Mesenchymal stem cell (in vitro differentiated cells and primary cell): ENCODE results near the gene PI4KA.
"Not testable (repeated sequence)": the region's sequence is repeated elsewhere in the genome, so short reads cannot be mapped to it uniquely, and the experiment has no call there.

Experiments
- DNase-seq: peaks from one replicate; pipeline ENCODE4 v3.0.0-alpha.2; 2013
- H2AFZ ChIP-seq: one replicate; pipeline ENCODE4 v1.6.1; 2013; ENCODE audit warnings: low read depth, mild to moderate bottlenecking, control low read depth, inconsistent platforms, low read length, moderate library complexity
- H2AK5ac ChIP-seq: 2 replicates; pipeline ENCODE4 v1.6.1; 2013; ENCODE audit warnings: low read length, moderate library complexity, mild to moderate bottlenecking, inconsistent platforms; ENCODE audit not compliant: severe bottlenecking
- H2BK120ac ChIP-seq: one replicate; pipeline ENCODE4 v1.6.1; 2013; ENCODE audit warnings: low read depth, mild to moderate bottlenecking, inconsistent platforms, low read length, moderate library complexity
- H2BK12ac ChIP-seq, 2 experiments: one replicate each; pipeline ENCODE4 v1.6.1; 2013; ENCODE audit warnings: inconsistent platforms in 2 of 2, low read length in 2 of 2, mild to moderate bottlenecking in 2 of 2, moderate library complexity in 2 of 2, control low read depth in 1 of 2
- H2BK15ac ChIP-seq: one replicate; pipeline ENCODE4 v1.6.1; 2013; ENCODE audit warnings: mild to moderate bottlenecking, low read depth, inconsistent platforms; ENCODE audit not compliant: poor library complexity, severe bottlenecking
- H2BK5ac ChIP-seq: 2 replicates; pipeline ENCODE4 v1.6.1; 2013; ENCODE audit warnings: low read depth, mild to moderate bottlenecking, low read length, control low read depth, inconsistent platforms; ENCODE audit not compliant: poor library complexity, severe bottlenecking
- H3K14ac ChIP-seq, 2 experiments: one replicate each; pipeline ENCODE4 v1.6.1; 2013; ENCODE audit warnings: inconsistent platforms in 2 of 2, low read length in 2 of 2, control low read depth in 1 of 2, mild to moderate bottlenecking in 1 of 2, moderate library complexity in 1 of 2
- H3K18ac ChIP-seq, 2 experiments: one replicate each; pipeline ENCODE4 v1.6.1; 2013; ENCODE audit warnings: inconsistent platforms in 2 of 2, low read length in 2 of 2, control low read depth in 1 of 2, low read depth in 1 of 2, mild to moderate bottlenecking in 1 of 2
- H3K23ac ChIP-seq, 2 experiments: one replicate each; pipeline ENCODE4 v1.6.1; 2013; ENCODE audit warnings: inconsistent platforms in 2 of 2, low read length in 2 of 2, mild to moderate bottlenecking in 2 of 2, moderate library complexity in 2 of 2, control low read depth in 1 of 2
- H3K27ac ChIP-seq: 2 replicates; pipeline ENCODE4 v1.5.1; 2013; ENCODE audit warnings: mild to moderate bottlenecking, moderate library complexity, low read length, control low read depth, inconsistent platforms; ENCODE audit not compliant: poor library complexity, severe bottlenecking
- H3K27me3 ChIP-seq, 2 experiments: 2 replicates each; pipeline versions ENCODE4 v1.6.1 to v1.7.0; 2013; ENCODE audit warnings: low read length in 2 of 2, mild to moderate bottlenecking in 2 of 2, moderate library complexity in 2 of 2, control low read depth in 1 of 2, inconsistent platforms in 1 of 2; ENCODE audit not compliant: control insufficient read depth in 1 of 2, insufficient read depth in 1 of 2
- H3K36me3 ChIP-seq, 2 experiments: 2 replicates each; pipeline versions ENCODE4 v1.6.1 to v1.7.0; 2013; ENCODE audit warnings: low read length in 2 of 2, control low read depth in 1 of 2, inconsistent platforms in 1 of 2, low read depth in 1 of 2, mild to moderate bottlenecking in 1 of 2; ENCODE audit not compliant: insufficient read depth in 2 of 2, control insufficient read depth in 1 of 2
- H3K4ac ChIP-seq, 2 experiments: one replicate each; pipeline ENCODE4 v1.6.1; 2013; ENCODE audit warnings: inconsistent platforms in 2 of 2, low read length in 2 of 2, mild to moderate bottlenecking in 2 of 2, moderate library complexity in 2 of 2, control low read depth in 1 of 2, low read depth in 1 of 2
- H3K4me1 ChIP-seq: 2 replicates; pipeline ENCODE4 v1.6.1; 2013; ENCODE audit warnings: low read depth, low read length, control low read depth; ENCODE audit not compliant: control insufficient read depth, insufficient read depth
- H3K4me2 ChIP-seq: 2 replicates; pipeline ENCODE4 v1.6.1; 2013; ENCODE audit warnings: low read length, mild to moderate bottlenecking, inconsistent platforms; ENCODE audit not compliant: poor library complexity, severe bottlenecking
- H3K4me3 ChIP-seq, 2 experiments: 2 replicates each; pipeline versions ENCODE4 v1.5.1 to v1.7.0; 2013; ENCODE audit warnings: low read length in 2 of 2, mild to moderate bottlenecking in 2 of 2, control low read depth in 1 of 2, low read depth in 1 of 2; ENCODE audit not compliant: insufficient read depth in 1 of 2
- H3K79me1 ChIP-seq: replicated peaks from 2 replicates; pipeline ENCODE4 v1.6.1; 2013; ENCODE audit warnings: mild to moderate bottlenecking, control low read depth, low read length, inconsistent platforms; ENCODE audit not compliant: poor library complexity, severe bottlenecking
- H3K9ac ChIP-seq: 2 replicates; pipeline ENCODE4 v1.7.0; 2013; ENCODE audit warnings: mild to moderate bottlenecking, low read length, moderate library complexity
- H3K9me3 ChIP-seq: 2 replicates; pipeline ENCODE4 v1.7.0; 2013; ENCODE audit warnings: mild to moderate bottlenecking, low read length; ENCODE audit not compliant: control insufficient read depth
- H4K8ac ChIP-seq: one replicate; pipeline ENCODE4 v1.6.1; 2013; ENCODE audit warnings: inconsistent platforms, mild to moderate bottlenecking, low read length, moderate library complexity
- H4K91ac ChIP-seq: one replicate; pipeline ENCODE4 v1.6.1; 2013; ENCODE audit warnings: mild to moderate bottlenecking, low read length, inconsistent platforms
- WGBS: methylation state at CpG from one replicate; pipeline ENCODE4 v1.1.7; 2013; ENCODE audit warnings: mixed read lengths; 5-methylcytosine and 5-hydroxymethylcytosine counted together

PI4KA gene

GRCh38 chr22:20834206-20834605, 24.4 kb downstream of the PI4KA start:
- Histone ChIP-seq H3K14ac (no peak overlapping the region), H3K9ac (no peak overlapping the region), H3K36me3 (peaks cover 20 to 46% of the 10 kb centered on the region in 2 experiments), H3K79me1 (peaks cover 19% of the 10 kb centered on the region), H3K4me3 (no peak overlapping the region), H2BK15ac (no peak overlapping the region), H2AK5ac (no peak overlapping the region), H3K4me1 (peaks cover 5% of the 10 kb centered on the region), H3K4ac (no peak overlapping the region), H3K18ac (no peak overlapping the region), H4K8ac (no peak overlapping the region), H2BK120ac (no peak overlapping the region), H4K91ac (no peak overlapping the region), H3K9me3 (no peaks in the 10 kb centered on the region), H3K23ac (no peak overlapping the region), H3K27me3 (no peaks in the 10 kb centered on the region), H2BK5ac (no peak overlapping the region), H3K4me2 (no peak overlapping the region), H3K27ac (no peak overlapping the region), H2BK12ac (no peak overlapping the region), H2AFZ (no peak overlapping the region)
- DNase-seq: no peak
- 95% methylated on average over 2 of the region's 3 CpGs for WGBS

- WGBS: over 99% methylated on average over 6 of the region's 6 CpGs
- Histone ChIP-seq H3K27me3 (no peaks in the 10 kb centered on the region), H3K23ac (peak overlapping the region in 1 of 2 experiments; percentile 50), H3K4me1 (peaks cover 5% of the 10 kb centered on the region), H3K4ac (no peak overlapping the region), H4K91ac (peak overlapping the region; percentile 50), H2AK5ac (no peak overlapping the region), H2AFZ (no peak overlapping the region), H2BK12ac (no peak overlapping the region), H3K79me1 (peaks cover 17% of the 10 kb centered on the region), H2BK120ac (no peak overlapping the region), H3K18ac (no peak overlapping the region), H2BK15ac (no peak overlapping the region), H4K8ac (peak overlapping the region; percentile 49), H3K9me3 (no peaks in the 10 kb centered on the region), H3K9ac (no peak overlapping the region), H2BK5ac (no peak overlapping the region), H3K4me2 (no peak overlapping the region), H3K4me3 (no peak overlapping the region), H3K14ac (no peak overlapping the region), H3K27ac (no peak overlapping the region), H3K36me3 (peaks cover 20 to 52% of the 10 kb centered on the region in 2 experiments)
- DNase-seq: no peak
Observed at GRCh38 chr22:20833225-20833665, 25.4 kb downstream of the PI4KA start.

- Histone ChIP-seq H3K14ac (no peak overlapping the region), H3K18ac (no peak overlapping the region), H3K4me3 (no peak overlapping the region), H2BK5ac (no peak overlapping the region), H3K4me2 (no peak overlapping the region), H2AFZ (no peak overlapping the region), H4K91ac (no peak overlapping the region), H3K36me3 (peaks cover 21 to 75% of the 10 kb centered on the region in 2 experiments), H3K27ac (no peak overlapping the region), H2BK15ac (no peak overlapping the region), H3K27me3 (no peaks in the 10 kb centered on the region), H3K4ac (no peak overlapping the region), H3K79me1 (peaks cover 6% of the 10 kb centered on the region), H4K8ac (no peak overlapping the region), H3K9me3 (no peaks in the 10 kb centered on the region), H3K4me1 (peaks cover 2% of the 10 kb centered on the region), H3K9ac (no peak overlapping the region), H2AK5ac (no peak overlapping the region), H2BK12ac (no peak overlapping the region), H3K23ac (no peak overlapping the region), H2BK120ac (no peak overlapping the region)
- no peak for DNase-seq
- 100% methylated on average over 1 of the region's 3 CpGs for WGBS
Observed at GRCh38 chr22:20829491-20830134, 29.0 kb downstream of the PI4KA start.

- WGBS: 90% methylated on average over 2 of the region's 5 CpGs
- H3K23ac ChIP-seq, H2BK15ac ChIP-seq: not testable (repeated sequence)
Observed at GRCh38 chr22:20826373-20827152, 32.0 kb downstream of the PI4KA start.

More at GRCh38 chr22:20826373-20827152, 32.0 kb downstream of the PI4KA start:
- not testable (repeated sequence) for H3K4me3 ChIP-seq, H3K4me1 ChIP-seq, H3K4me2 ChIP-seq, H3K27me3 ChIP-seq, H3K4ac ChIP-seq, H3K9me3 ChIP-seq, H3K27ac ChIP-seq, H2AFZ ChIP-seq, H2BK12ac ChIP-seq, H2BK120ac ChIP-seq, H2BK5ac ChIP-seq, H3K18ac ChIP-seq, H4K8ac ChIP-seq, H3K14ac ChIP-seq, H3K9ac ChIP-seq, H2AK5ac ChIP-seq, H3K79me1 ChIP-seq, H4K91ac ChIP-seq
- peaks cover 7 to 74% of the 10 kb centered on the region in 2 experiments for H3K36me3 ChIP-seq
- peak; percentile 15 for DNase-seq
